Endodermal cell (in vitro differentiated cells): Measurements from ENCODE around the gene ANGPT4. TPM values are rescaled to one million over a fixed set of nuclear protein-coding genes. Genes with fewer than 3 reads are reported as not detected.

Source experiments
- DNase-seq: peaks from one replicate; pipeline ENCODE4 v3.0.0-alpha.2; 2017
- H3K27ac ChIP-seq: 2 replicates; pipeline ENCODE4 v1.5.1; 2013; ENCODE audit warnings: mild to moderate bottlenecking, low read depth, low read length, moderate library complexity
- H3K27me3 ChIP-seq: 2 replicates; pipeline ENCODE4 v1.6.1; 2013; ENCODE audit warnings: mild to moderate bottlenecking, low read length, moderate library complexity; ENCODE audit not compliant: insufficient read depth, control insufficient read depth, poor library complexity, severe bottlenecking
- H3K36me3 ChIP-seq: 2 replicates; pipeline ENCODE4 v1.7.0; 2013; ENCODE audit warnings: mild to moderate bottlenecking, low read length, moderate library complexity; ENCODE audit not compliant: control insufficient read depth, insufficient read depth
- H3K4me1 ChIP-seq: one replicate; pipeline ENCODE4 v1.7.0; 2013; ENCODE audit warnings: low read length; ENCODE audit not compliant: control insufficient read depth, insufficient read depth
- H3K4me3 ChIP-seq: 2 replicates; pipeline ENCODE4 v1.5.1; 2013; ENCODE audit warnings: mild to moderate bottlenecking, low read length, moderate library complexity
- H3K9ac ChIP-seq: 2 replicates; pipeline ENCODE4 v1.6.1; 2013; ENCODE audit warnings: mild to moderate bottlenecking, low read length, moderate library complexity; ENCODE audit not compliant: poor library complexity, severe bottlenecking; ENCODE audit errors: extremely low read depth
- H3K9me3 ChIP-seq: 2 replicates; pipeline ENCODE4 v1.6.1; 2013; ENCODE audit warnings: mild to moderate bottlenecking, low read length, moderate library complexity; ENCODE audit not compliant: control insufficient read depth
- H3K27ac Mint-ChIP-seq: 2 replicates; pipeline ENCODE4 v1.8.0; 2020; ENCODE audit warnings: mixed read lengths
- H3K27me3 Mint-ChIP-seq: 2 replicates; pipeline ENCODE4 v1.8.0; 2021; ENCODE audit warnings: mild to moderate bottlenecking, mixed read lengths; ENCODE audit not compliant: insufficient read depth
- H3K36me3 Mint-ChIP-seq: 2 replicates; pipeline ENCODE4 v1.8.0; 2020; ENCODE audit warnings: low read depth, mixed read lengths
- H3K4me1 Mint-ChIP-seq: 2 replicates; pipeline ENCODE4 v1.8.0; 2020; ENCODE audit warnings: mixed read lengths
- H3K4me3 Mint-ChIP-seq: 2 replicates; pipeline ENCODE4 v1.8.0; 2020; ENCODE audit warnings: mild to moderate bottlenecking, moderate library complexity, mixed read lengths
- H3K9me3 Mint-ChIP-seq: 2 replicates; pipeline ENCODE4 v1.8.0; 2020; ENCODE audit warnings: mild to moderate bottlenecking, mixed read lengths
- CTCF ChIP-seq: fragments of 200-600 bp; sonication (generic); conservative IDR thresholded peaks from 2 replicates; pipeline ENCODE4 v1.5.0; 2021; ENCODE audit warnings: antibody characterized with exemption, mild to moderate bottlenecking
- WGBS, 2 experiments: methylation state at CpG; one replicate each; pipeline versions ENCODE4 v1.1.5 to v1.1.7; 2013; ENCODE audit warnings: missing lambda C conversion rate in 2 of 2, mixed read lengths in 1 of 2; ENCODE audit not compliant: insufficient coverage in 1 of 2, insufficient read length in 1 of 2; 5-methylcytosine and 5-hydroxymethylcytosine counted together
- total RNA-seq, 2 donors: library from RNA; stranded (reverse); fragmentation: NEBNext Ultra II Directional in 1 of 2; extraction: Animal tissue kit (Norgen Biotek cat#: 25700) in 1 of 2; gene quantifications; 2 replicates in 1 of 2; 3 replicates in 1 of 2; pipeline ENCODE4 v1.2.1, GENCODE V29; 2021

ANGPT4 gene
- total RNA-seq, 2 donors from 2014 or later, result 0.31 to 0.51 TPM

- no peak for DNase-seq
- H3K27me3 ChIP-seq, result no peaks in the 10 kb centered on the region
- peaks cover 8% of the 10 kb centered on the region for H3K9me3 ChIP-seq
- TF ChIP-seq CTCF, result no peak
- Mint-ChIP-seq H3K27me3 (peaks cover 1% of the 10 kb centered on the region), H3K4me1 (peaks cover 30% of the 10 kb centered on the region), H3K27ac (no peak overlapping the region), H3K9me3 (peaks cover 6% of the 10 kb centered on the region), H3K4me3 (no peak overlapping the region), H3K36me3 (no peaks in the 10 kb centered on the region)
- H3K4me1 ChIP-seq, result peaks cover 8% of the 10 kb centered on the region
- H3K36me3 ChIP-seq, result no peaks in the 10 kb centered on the region
- H3K4me3 ChIP-seq, result peak overlapping the region; percentile 36
- H3K9ac ChIP-seq, result no peak overlapping the region
- WGBS, 2 experiments, result 90 to 94% methylated on average over 2 to 4 of the region's 4 CpGs
- no peak overlapping the region for H3K27ac ChIP-seq
Measured at GRCh38 chr20:920311-920710, 4.2 kb upstream of the ANGPT4 start.

- Mint-ChIP-seq H3K4me1 (peaks cover 30% of the 10 kb centered on the region), H3K36me3 (no peaks in the 10 kb centered on the region), H3K4me3 (no peak overlapping the region), H3K27me3 (no peaks in the 10 kb centered on the region), H3K27ac (peak overlapping the region; percentile 37), H3K9me3 (peaks cover 6% of the 10 kb centered on the region)
- no peak overlapping the region for H3K9ac ChIP-seq
- peak; percentile 57 for DNase-seq
- WGBS, 2 experiments, result 63 to 79% methylated on average over 4 to 5 of the region's 5 CpGs
- H3K27ac ChIP-seq, result no peak overlapping the region
- H3K36me3 ChIP-seq, result no peaks in the 10 kb centered on the region
- H3K9me3 ChIP-seq, result peaks cover 6% of the 10 kb centered on the region
- H3K27me3 ChIP-seq, result no peaks in the 10 kb centered on the region
- TF ChIP-seq CTCF, result no peak
- peaks cover 8% of the 10 kb centered on the region for H3K4me1 ChIP-seq
- H3K4me3 ChIP-seq, result peak overlapping the region; percentile 36
Measured at GRCh38 chr20:919491-919916, 3.4 kb upstream of the ANGPT4 start.

- Mint-ChIP-seq H3K27me3 (peaks cover 2% of the 10 kb centered on the region), H3K4me1 (peaks cover 30% of the 10 kb centered on the region), H3K4me3 (no peak overlapping the region), H3K36me3 (no peaks in the 10 kb centered on the region), H3K27ac (no peak overlapping the region), H3K9me3 (peaks cover 6% of the 10 kb centered on the region)
- peaks cover 8% of the 10 kb centered on the region for H3K4me1 ChIP-seq
- peaks cover 6% of the 10 kb centered on the region for H3K9me3 ChIP-seq
- H3K36me3 ChIP-seq, result no peaks in the 10 kb centered on the region
- H3K27me3 ChIP-seq, result no peaks in the 10 kb centered on the region
- H3K9ac ChIP-seq, result no peak overlapping the region
- no peak for TF ChIP-seq CTCF
- no peak overlapping the region for H3K27ac ChIP-seq
- no peak for DNase-seq
- WGBS, 2 experiments, result 91 to 92% methylated on average over 2 to 4 of the region's 4 CpGs
- H3K4me3 ChIP-seq, result no peak overlapping the region
Measured at GRCh38 chr20:917416-917815, 1.3 kb upstream of the ANGPT4 start.
